Liver (tissue), 9 donors: ENCODE measurements around the gene ANKS3. TPM values are rescaled to one million over a fixed set of nuclear protein-coding genes. Genes with fewer than 3 reads are reported as not detected.

Experiments used
- DNase-seq: peaks from one replicate; pipeline ENCODE4 v3.0.0-alpha.2; 2017; ENCODE audit warnings: low spot score
- H3K27ac ChIP-seq, 2 donors: one replicate each; pipeline ENCODE4 v1.7.0; 2013; ENCODE audit warnings: inconsistent platforms in 2 of 2, low read length in 2 of 2, control low read depth in 1 of 2, low read depth in 1 of 2, mild to moderate bottlenecking in 1 of 2
- H3K27me3 ChIP-seq, 4 donors: one replicate each; pipeline versions ENCODE4 v1.6.1 to v1.7.0; 2013; ENCODE audit warnings: low read length in 3 of 4, inconsistent platforms in 1 of 4, mild to moderate bottlenecking in 1 of 4, moderate library complexity in 1 of 4; ENCODE audit not compliant: control insufficient read depth in 4 of 4, insufficient read depth in 4 of 4
- H3K36me3 ChIP-seq, 4 donors: one replicate each; pipeline versions ENCODE4 v1.6.1 to v1.7.0; 2013; ENCODE audit warnings: low read length in 3 of 4, mild to moderate bottlenecking in 3 of 4, low read depth in 1 of 4, moderate library complexity in 1 of 4; ENCODE audit not compliant: control insufficient read depth in 4 of 4, insufficient read depth in 3 of 4
- H3K4me1 ChIP-seq, 4 donors: one replicate each; pipeline versions ENCODE4 v1.6.1 to v1.7.0; 2013; ENCODE audit warnings: low read length in 3 of 4, mild to moderate bottlenecking in 3 of 4, moderate library complexity in 1 of 4; ENCODE audit not compliant: control insufficient read depth in 4 of 4, insufficient read depth in 4 of 4
- H3K4me3 ChIP-seq, 3 donors: one replicate each; pipeline versions ENCODE4 v1.6.1 to v1.7.0; 2013; ENCODE audit warnings: low read length in 3 of 3, control low read depth in 1 of 3, low read depth in 1 of 3, mild to moderate bottlenecking in 1 of 3
- H3K9ac ChIP-seq, 2 donors: one replicate each; pipeline ENCODE4 v1.7.0; 2013; ENCODE audit warnings: low read length in 2 of 2, mild to moderate bottlenecking in 2 of 2, moderate library complexity in 2 of 2, control low read depth in 1 of 2, low read depth in 1 of 2
- H3K9me3 ChIP-seq, 4 donors: one replicate each; pipeline versions ENCODE4 v1.6.1 to v1.7.0; 2013; ENCODE audit warnings: low read length in 3 of 4; ENCODE audit not compliant: control insufficient read depth in 4 of 4
- ATF3 ChIP-seq: IDR thresholded peaks from 2 replicates; pipeline ENCODE4 v1.6.1; 2016; ENCODE audit warnings: antibody characterized with exemption
- CTCF ChIP-seq: fragments of 150-350 bp; IDR thresholded peaks from 2 replicates; pipeline ENCODE4 v1.5.1; 2017; ENCODE audit warnings: improper control_type of control experiment, low read depth, low read length; ENCODE audit not compliant: missing input control
- EGR1 ChIP-seq, 2 donors: IDR thresholded peaks; 2 replicates each; pipeline ENCODE4 v1.6.1; 2016 to 2018; ENCODE audit warnings: antibody characterized with exemption in 2 of 2, low read depth in 2 of 2
- FOXA1 ChIP-seq: IDR thresholded peaks from 2 replicates; pipeline ENCODE4 v1.6.1; 2016; ENCODE audit warnings: antibody characterized with exemption
- FOXA2 ChIP-seq: IDR thresholded peaks from 2 replicates; pipeline ENCODE4 v1.6.1; 2016; ENCODE audit warnings: antibody characterized with exemption
- GABPA ChIP-seq, 2 donors: IDR thresholded peaks in 1 of 2; conservative IDR thresholded peaks in 1 of 2; 2 replicates each; pipeline ENCODE4 v1.6.1; 2016; ENCODE audit warnings: antibody characterized with exemption in 2 of 2, mild to moderate bottlenecking in 1 of 2, moderate library complexity in 1 of 2
- HNF4A ChIP-seq, 2 donors: conservative IDR thresholded peaks; 2 replicates each; pipeline ENCODE4 v1.6.1; 2016; ENCODE audit warnings: antibody characterized with exemption in 2 of 2, mild to moderate bottlenecking in 2 of 2
- HNF4G ChIP-seq: IDR thresholded peaks from 2 replicates; pipeline ENCODE4 v1.6.1; 2016; ENCODE audit warnings: antibody characterized with exemption
- JUND ChIP-seq, 2 donors: IDR thresholded peaks; 2 replicates each; pipeline ENCODE4 v1.6.1; 2016; ENCODE audit warnings: antibody characterized with exemption in 2 of 2
- MAX ChIP-seq: IDR thresholded peaks from 2 replicates; pipeline ENCODE4 v1.6.1; 2016; ENCODE audit warnings: antibody characterized with exemption
- NR2F2 ChIP-seq: IDR thresholded peaks from 2 replicates; pipeline ENCODE4 v1.6.1; 2016; ENCODE audit warnings: antibody characterized with exemption
- RAD21 ChIP-seq, 2 donors: IDR thresholded peaks; 2 replicates each; pipeline ENCODE4 v1.6.1; 2016; ENCODE audit warnings: antibody characterized with exemption in 2 of 2, mild to moderate bottlenecking in 2 of 2
- RXRA ChIP-seq, 2 donors: IDR thresholded peaks; 2 replicates each; pipeline ENCODE4 v1.6.1; 2017 to 2018; ENCODE audit warnings: antibody characterized with exemption in 2 of 2, mild to moderate bottlenecking in 1 of 2
- SP1 ChIP-seq: IDR thresholded peaks from 2 replicates; pipeline ENCODE4 v1.6.1; 2018; ENCODE audit warnings: antibody characterized with exemption, mild to moderate bottlenecking
- YY1 ChIP-seq: IDR thresholded peaks from 2 replicates; pipeline ENCODE4 v1.6.1; 2016; ENCODE audit warnings: antibody characterized with exemption, mild to moderate bottlenecking
- WGBS: extraction: QIAGEN DNeasy Blood & Tissue Kit; methylation state at CpG from one replicate; pipeline ENCODE4 v1.1.7; 2013; 5-methylcytosine and 5-hydroxymethylcytosine counted together
- polyA plus RNA-seq, 2 donors: library from polyadenylated mRNA; stranded (reverse) in 1 of 2; unstranded in 1 of 2; fragments of 200-250 nt in 1 of 2; fragments of >200 nt in 1 of 2; fragmentation: Nextera tagmentation in 1 of 2; extraction: Ambion mirVana in 1 of 2; gene quantifications; one replicate each; pipeline versions ENCODE4 v1.2.1 to v1.2.3, GENCODE V29; 2013 to 2015
- total RNA-seq, 2 donors: library from RNA; depleted of rRNA; stranded (reverse); fragments of >200 nt; gene quantifications; one replicate each; pipeline ENCODE4 v1.2.3, GENCODE V29; 2014
- TF ChIP-seq, protein P1 (sequence below): IDR thresholded peaks from 2 replicates; pipeline ENCODE4 v1.6.1; 2016; ENCODE audit warnings: antibody characterized with exemption, mild to moderate bottlenecking
- TF ChIP-seq, protein P2 (sequence below): IDR thresholded peaks from 2 replicates; pipeline ENCODE4 v1.6.1; 2016; ENCODE audit warnings: antibody characterized with exemption
- donor health status: healthy.
- donor health status: healthy.
- donor health status: healthy.
- donor health status: healthy.
- donor health status: healthy.

ANKS3 gene
- total and polyA plus RNA-seq, 4 donors: 4.0 to 14.0 (median 4.7) TPM

GRCh38 chr16:4697848-4698291 is 36.2 kb downstream of the ANKS3 start:
- TF ChIP-seq ATF3: no peak
- no peak for TF ChIP-seq HNF4G
- TF ChIP-seq CTCF: no peak
- TF ChIP-seq EGR1 (IDR thresholded peaks at IDR 0.05; ENCODE audit: low read depth in 2 of 2): no peak
- no peak for TF ChIP-seq FOXA2
- TF ChIP-seq, protein P1, sequence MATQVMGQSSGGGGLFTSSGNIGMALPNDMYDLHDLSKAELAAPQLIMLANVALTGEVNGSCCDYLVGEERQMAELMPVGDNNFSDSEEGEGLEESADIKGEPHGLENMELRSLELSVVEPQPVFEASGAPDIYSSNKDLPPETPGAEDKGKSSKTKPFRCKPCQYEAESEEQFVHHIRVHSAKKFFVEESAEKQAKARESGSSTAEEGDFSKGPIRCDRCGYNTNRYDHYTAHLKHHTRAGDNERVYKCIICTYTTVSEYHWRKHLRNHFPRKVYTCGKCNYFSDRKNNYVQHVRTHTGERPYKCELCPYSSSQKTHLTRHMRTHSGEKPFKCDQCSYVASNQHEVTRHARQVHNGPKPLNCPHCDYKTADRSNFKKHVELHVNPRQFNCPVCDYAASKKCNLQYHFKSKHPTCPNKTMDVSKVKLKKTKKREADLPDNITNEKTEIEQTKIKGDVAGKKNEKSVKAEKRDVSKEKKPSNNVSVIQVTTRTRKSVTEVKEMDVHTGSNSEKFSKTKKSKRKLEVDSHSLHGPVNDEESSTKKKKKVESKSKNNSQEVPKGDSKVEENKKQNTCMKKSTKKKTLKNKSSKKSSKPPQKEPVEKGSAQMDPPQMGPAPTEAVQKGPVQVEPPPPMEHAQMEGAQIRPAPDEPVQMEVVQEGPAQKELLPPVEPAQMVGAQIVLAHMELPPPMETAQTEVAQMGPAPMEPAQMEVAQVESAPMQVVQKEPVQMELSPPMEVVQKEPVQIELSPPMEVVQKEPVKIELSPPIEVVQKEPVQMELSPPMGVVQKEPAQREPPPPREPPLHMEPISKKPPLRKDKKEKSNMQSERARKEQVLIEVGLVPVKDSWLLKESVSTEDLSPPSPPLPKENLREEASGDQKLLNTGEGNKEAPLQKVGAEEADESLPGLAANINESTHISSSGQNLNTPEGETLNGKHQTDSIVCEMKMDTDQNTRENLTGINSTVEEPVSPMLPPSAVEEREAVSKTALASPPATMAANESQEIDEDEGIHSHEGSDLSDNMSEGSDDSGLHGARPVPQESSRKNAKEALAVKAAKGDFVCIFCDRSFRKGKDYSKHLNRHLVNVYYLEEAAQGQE: no peak
- no peak for TF ChIP-seq YY1
- TF ChIP-seq JUND (IDR thresholded peaks at IDR 0.05): no peak
- TF ChIP-seq RAD21 (IDR thresholded peaks at IDR 0.05): no peak
- no peak for TF ChIP-seq RXRA (IDR thresholded peaks at IDR 0.05)
- no peaks in the 10 kb centered on the region for H3K9me3 ChIP-seq
- WGBS: 88% methylated on average over 9 of the region's 9 CpGs
- no peak overlapping the region for H3K4me3 ChIP-seq
- no peaks in the 10 kb centered on the region for H3K27me3 ChIP-seq
- no peak overlapping the region for H3K9ac ChIP-seq
- peaks cover 8 to 46% (median 17%) of the 10 kb centered on the region in 4 donors for H3K36me3 ChIP-seq
- H3K27ac ChIP-seq: no peak overlapping the region
- H3K4me1 ChIP-seq: peaks cover 3 to 36% (median 22%) of the 10 kb centered on the region in 4 donors
- no peak for DNase-seq

DNA sequence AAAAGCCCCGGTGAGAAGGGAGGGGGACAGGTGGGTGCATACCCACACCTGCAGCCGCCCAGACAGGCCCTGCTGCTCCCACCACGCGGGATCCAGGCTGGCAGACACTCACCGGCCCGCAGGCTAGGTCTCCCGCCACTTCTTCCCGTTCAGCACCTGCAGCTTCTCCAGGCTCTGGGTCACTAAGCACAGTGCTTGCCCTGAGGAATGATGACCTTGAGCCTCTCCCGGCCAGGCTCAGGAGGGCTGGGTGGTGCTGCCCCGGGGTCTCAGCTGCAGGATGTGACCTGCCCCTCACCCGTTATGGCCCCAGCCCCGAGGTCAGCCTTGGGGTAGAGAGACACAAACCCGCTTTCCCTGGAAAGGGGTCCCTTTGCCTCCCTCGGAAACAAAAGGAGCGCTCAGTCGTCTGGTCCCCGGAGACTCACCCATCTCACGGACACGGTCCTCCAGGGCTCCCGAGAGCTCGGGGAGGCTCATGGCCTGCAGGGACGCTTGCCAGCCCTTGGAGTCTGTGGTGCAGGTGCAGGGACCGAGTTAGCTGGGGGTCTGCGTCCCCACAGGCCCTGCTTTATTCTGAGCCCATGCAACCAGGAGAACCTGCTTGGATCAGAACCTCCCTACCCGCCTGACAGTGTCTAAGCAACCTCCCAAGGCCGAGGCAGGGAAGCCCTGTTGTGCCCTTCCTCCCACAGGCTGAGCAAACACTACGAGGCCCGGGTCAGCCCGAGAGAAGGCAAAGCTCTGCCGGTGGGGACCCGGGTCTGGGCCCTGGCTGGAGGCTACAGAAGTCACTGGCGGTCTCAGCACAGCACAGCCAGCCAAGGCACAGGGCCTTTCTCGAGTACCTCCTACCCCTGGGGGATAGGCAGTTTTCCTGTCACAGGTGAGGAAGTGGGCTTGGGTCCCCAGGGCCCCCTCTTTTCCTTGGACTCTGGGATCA is 36.9 kb downstream of the ANKS3 start:
- Histone ChIP-seq H3K27ac (no peak overlapping the region), H3K27me3 (no peaks in the 10 kb centered on the region), H3K9ac (no peak overlapping the region), H3K4me3 (no peak overlapping the region), H3K36me3 (peaks cover 8 to 46% (median 17%) of the 10 kb centered on the region in 4 donors), H3K9me3 (no peaks in the 10 kb centered on the region), H3K4me1 (peaks cover 6 to 36% (median 24%) of the 10 kb centered on the region in 4 donors)
- DNase-seq: no peak
- TF ChIP-seq HNF4A (conservative IDR thresholded peaks at IDR 0.05): no peak
- TF ChIP-seq HNF4G: no peak
- TF ChIP-seq ATF3: no peak
- TF ChIP-seq FOXA1: no peak
- TF ChIP-seq NR2F2: no peak
- no peak for TF ChIP-seq SP1
- TF ChIP-seq MAX: no peak
- no peak for TF ChIP-seq EGR1 (IDR thresholded peaks at IDR 0.05; ENCODE audit: low read depth in 2 of 2)
- no peak for TF ChIP-seq GABPA (IDR thresholded peaks at IDR 0.05 in 1 of 2, conservative IDR thresholded peaks at IDR 0.05 in 1 of 2)
- TF ChIP-seq FOXA2: no peak
- TF ChIP-seq, protein P2, sequence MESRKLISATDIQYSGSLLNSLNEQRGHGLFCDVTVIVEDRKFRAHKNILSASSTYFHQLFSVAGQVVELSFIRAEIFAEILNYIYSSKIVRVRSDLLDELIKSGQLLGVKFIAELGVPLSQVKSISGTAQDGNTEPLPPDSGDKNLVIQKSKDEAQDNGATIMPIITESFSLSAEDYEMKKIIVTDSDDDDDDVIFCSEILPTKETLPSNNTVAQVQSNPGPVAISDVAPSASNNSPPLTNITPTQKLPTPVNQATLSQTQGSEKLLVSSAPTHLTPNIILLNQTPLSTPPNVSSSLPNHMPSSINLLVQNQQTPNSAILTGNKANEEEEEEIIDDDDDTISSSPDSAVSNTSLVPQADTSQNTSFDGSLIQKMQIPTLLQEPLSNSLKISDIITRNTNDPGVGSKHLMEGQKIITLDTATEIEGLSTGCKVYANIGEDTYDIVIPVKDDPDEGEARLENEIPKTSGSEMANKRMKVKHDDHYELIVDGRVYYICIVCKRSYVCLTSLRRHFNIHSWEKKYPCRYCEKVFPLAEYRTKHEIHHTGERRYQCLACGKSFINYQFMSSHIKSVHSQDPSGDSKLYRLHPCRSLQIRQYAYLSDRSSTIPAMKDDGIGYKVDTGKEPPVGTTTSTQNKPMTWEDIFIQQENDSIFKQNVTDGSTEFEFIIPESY: no peak
- 78% methylated on average over 33 of the region's 33 CpGs for WGBS
